Gastrocnemius medialis (tissue), 4 donors: Measurements from ENCODE around the gene SMAD2.

ENCODE experiments used
- CTCF ChIP-seq, 5 experiments: fragments of 450-650 bp in 3 of 5; fragments of 200-600 bp in 2 of 5; sonication (generic) in 2 of 5; IDR thresholded peaks in 4 of 5; conservative IDR thresholded peaks in 1 of 5; 1 replicate in 4 of 5; 2 replicates in 1 of 5; pipeline ENCODE4 v1.5.1; 2016 to 2019; ENCODE audit warnings: antibody characterized with exemption in 5 of 5, mild to moderate bottlenecking in 3 of 5, moderate library complexity in 3 of 5
- POLR2A ChIP-seq, 2 donors: fragments of 450-650 bp; IDR thresholded peaks; one replicate each; pipeline ENCODE4 v1.6.1; 2017; ENCODE audit warnings: antibody characterized with exemption in 2 of 2, mild to moderate bottlenecking in 2 of 2, moderate library complexity in 2 of 2

GRCh38 chr18:47912794-47913585, 17.5 kb downstream of the SMAD2 start:
- TF ChIP-seq CTCF (IDR thresholded peaks at IDR 0.05 in 4 of 5, conservative IDR thresholded peaks at IDR 0.05 in 1 of 5) (no peak), POLR2A (IDR thresholded peaks at IDR 0.05) (no peak)
